ENCODE measurements around the gene DRAM2. TPM values are rescaled to one million over a fixed set of nuclear protein-coding genes. Genes with fewer than 3 reads are reported as not detected.

DRAM2 gene
- total RNA-seq, 4 donors from 2014 or later, result 33.5 to 58.9 (median 37.4) TPM

DNA sequence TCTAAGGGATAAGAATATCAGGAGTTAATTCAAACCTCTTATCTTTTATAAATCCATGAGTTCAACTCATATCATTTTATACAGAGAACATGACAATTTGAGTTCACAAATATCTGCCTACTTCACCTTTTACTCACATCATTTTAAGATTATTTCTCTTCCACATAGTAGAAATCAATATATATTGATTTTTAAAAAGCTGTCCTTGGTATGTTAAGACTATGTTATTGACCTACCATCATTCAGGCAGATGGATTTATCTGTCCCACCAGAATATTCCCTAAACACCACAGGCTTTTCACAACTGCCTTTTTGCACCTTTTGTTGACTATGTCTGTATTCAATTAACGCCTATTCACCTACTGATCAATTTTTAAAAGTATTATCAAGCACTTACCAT lies 13.5 kb downstream of the DRAM2 start:
- Histone ChIP-seq H3K9me3 (no peaks in the 10 kb centered on the region), H3K4me3 (no peak overlapping the region), H3K36me3 (peaks cover 0 to 88% of the 10 kb centered on the region in 2 donors), H3K27ac (no peak overlapping the region), H3K27me3 (no peaks in the 10 kb centered on the region), H3K4me1 (no peaks in the 10 kb centered on the region)
- 85 to 100% methylated on average over 1 of the region's 1 CpG for WGBS, 2 donors (ENCODE audit: low coverage in 1 of 2)
- ATAC-seq, result no peak
- no peak for TF ChIP-seq POLR2AphosphoS5 (IDR thresholded peaks at IDR 0.05)
- TF ChIP-seq POLR2A (IDR thresholded peaks at IDR 0.05), result no peak
- TF ChIP-seq, protein P1, sequence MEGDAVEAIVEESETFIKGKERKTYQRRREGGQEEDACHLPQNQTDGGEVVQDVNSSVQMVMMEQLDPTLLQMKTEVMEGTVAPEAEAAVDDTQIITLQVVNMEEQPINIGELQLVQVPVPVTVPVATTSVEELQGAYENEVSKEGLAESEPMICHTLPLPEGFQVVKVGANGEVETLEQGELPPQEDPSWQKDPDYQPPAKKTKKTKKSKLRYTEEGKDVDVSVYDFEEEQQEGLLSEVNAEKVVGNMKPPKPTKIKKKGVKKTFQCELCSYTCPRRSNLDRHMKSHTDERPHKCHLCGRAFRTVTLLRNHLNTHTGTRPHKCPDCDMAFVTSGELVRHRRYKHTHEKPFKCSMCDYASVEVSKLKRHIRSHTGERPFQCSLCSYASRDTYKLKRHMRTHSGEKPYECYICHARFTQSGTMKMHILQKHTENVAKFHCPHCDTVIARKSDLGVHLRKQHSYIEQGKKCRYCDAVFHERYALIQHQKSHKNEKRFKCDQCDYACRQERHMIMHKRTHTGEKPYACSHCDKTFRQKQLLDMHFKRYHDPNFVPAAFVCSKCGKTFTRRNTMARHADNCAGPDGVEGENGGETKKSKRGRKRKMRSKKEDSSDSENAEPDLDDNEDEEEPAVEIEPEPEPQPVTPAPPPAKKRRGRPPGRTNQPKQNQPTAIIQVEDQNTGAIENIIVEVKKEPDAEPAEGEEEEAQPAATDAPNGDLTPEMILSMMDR (IDR thresholded peaks at IDR 0.05), result no peak
- TF ChIP-seq EP300 (IDR thresholded peaks at IDR 0.05), result no peak

DNA sequence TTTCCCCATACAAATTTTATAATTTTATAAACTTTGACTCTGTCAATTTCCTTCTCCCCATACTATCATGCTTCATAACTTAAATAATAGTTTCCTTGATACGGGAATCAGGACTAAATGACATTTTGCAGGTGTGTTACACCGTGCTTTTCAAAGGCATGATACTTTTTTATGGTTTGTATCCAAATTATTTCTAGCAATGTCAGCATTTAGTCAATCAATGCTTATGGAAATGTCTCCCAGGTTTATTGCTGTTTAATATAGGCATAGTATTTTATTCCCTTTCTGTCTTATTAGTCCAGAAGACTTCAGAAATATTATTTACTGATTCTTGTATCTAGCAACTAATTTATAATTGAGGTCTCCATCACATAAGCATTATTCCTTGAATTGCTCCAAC lies 23.4 kb downstream of the DRAM2 start:
- ATAC-seq, result no peak
- 91 to 100% methylated on average over 2 of the region's 2 CpGs for WGBS, 2 donors (ENCODE audit: low coverage in 1 of 2)
- Histone ChIP-seq H3K9me3 (no peaks in the 10 kb centered on the region), H3K4me3 (no peak overlapping the region), H3K4me1 (no peaks in the 10 kb centered on the region), H3K36me3 (peaks cover 0 to 74% of the 10 kb centered on the region in 2 donors), H3K27ac (no peak overlapping the region), H3K27me3 (no peaks in the 10 kb centered on the region)
- no peak for TF ChIP-seq EP300 (IDR thresholded peaks at IDR 0.05)
- no peak for TF ChIP-seq POLR2AphosphoS5 (IDR thresholded peaks at IDR 0.05)
- TF ChIP-seq, protein P1 (IDR thresholded peaks at IDR 0.05), result no peak
- TF ChIP-seq POLR2A (IDR thresholded peaks at IDR 0.05), result no peak

DNA sequence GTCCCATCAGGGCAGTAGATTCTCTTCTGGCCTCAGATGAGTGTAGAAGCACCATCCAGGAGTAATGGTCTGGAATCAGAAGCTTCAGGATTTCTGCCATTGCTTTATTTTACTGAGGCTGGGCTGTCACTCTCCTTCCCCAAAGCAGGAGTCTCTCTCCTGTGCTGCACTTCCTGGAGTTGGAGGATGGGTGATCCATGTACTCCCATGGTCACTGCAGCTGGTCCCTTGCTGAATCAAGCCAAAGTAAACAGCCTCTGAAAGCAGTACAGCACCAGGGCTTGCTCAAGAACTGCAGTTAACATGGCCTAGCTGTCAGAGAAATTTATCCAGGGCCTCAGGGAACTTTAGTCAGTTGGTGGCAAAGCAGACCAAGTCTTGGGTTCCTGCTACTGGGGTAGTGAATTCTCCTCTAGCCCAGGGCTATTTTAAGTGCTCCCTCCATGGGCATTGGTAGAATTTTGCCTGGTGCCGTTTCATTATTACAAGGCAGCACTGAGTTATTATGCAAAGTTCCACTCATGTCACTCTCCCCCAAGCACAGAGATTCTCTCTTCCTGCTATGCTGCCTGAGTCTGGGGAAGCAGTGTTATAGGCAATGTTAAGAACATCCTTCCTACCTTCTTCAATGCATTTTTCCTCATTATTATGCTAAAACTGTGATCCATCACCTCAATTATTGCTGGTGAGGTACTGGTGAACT lies 29.5 kb downstream of the DRAM2 start:
- peaks cover 0 to 20% of the 10 kb centered on the region in 2 donors for H3K36me3 ChIP-seq
- TF ChIP-seq POLR2AphosphoS5 (IDR thresholded peaks at IDR 0.05) (no peak), EP300 (IDR thresholded peaks at IDR 0.05) (no peak), POLR2A (IDR thresholded peaks at IDR 0.05) (no peak)
- TF ChIP-seq, protein P1 (IDR thresholded peaks at IDR 0.05), result no peak
- H3K27me3 ChIP-seq, result no peaks in the 10 kb centered on the region
- ATAC-seq, result no peak
- H3K4me1 ChIP-seq, result no peaks in the 10 kb centered on the region
- H3K4me3 ChIP-seq, result no peak overlapping the region
- H3K27ac ChIP-seq, result no peak overlapping the region
- peaks cover 0 to 6% (median 0%) of the 10 kb centered on the region in 3 donors for H3K9me3 ChIP-seq
- WGBS, 2 donors (ENCODE audit: low coverage in 1 of 2), result 100% methylated on average over 1 of the region's 1 CpG; no CpG with 5 or more reads in 1 of the 2 donors

DNA sequence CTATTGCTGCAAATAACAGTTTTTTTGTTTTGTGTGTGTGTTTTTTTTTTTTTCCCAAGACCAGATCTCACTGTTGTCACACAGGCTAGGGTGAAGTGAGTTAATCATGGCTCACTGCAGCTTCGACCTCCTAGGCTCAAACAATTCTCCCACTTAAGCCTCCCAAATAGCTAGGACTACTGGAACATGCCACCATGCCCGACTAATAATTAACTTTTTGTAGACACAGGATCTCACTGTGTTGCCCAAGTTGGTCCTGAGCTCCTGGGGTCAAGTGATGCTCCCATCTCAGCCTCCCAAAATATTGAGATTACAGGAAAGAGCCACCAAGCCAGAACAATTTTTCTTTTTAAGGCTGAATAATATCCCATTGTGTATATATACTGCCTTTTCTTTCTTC lies 34.9 kb downstream of the DRAM2 start:
- Histone ChIP-seq H3K9me3 (peaks cover 0 to 27% (median 0%) of the 10 kb centered on the region in 3 donors), H3K27me3 (no peaks in the 10 kb centered on the region), H3K27ac (no peak overlapping the region), H3K4me1 (no peaks in the 10 kb centered on the region), H3K36me3 (no peaks in the 10 kb centered on the region), H3K4me3 (no peak overlapping the region)
- TF ChIP-seq POLR2AphosphoS5 (IDR thresholded peaks at IDR 0.05), result no peak
- TF ChIP-seq, protein P1 (IDR thresholded peaks at IDR 0.05), result no peak
- TF ChIP-seq EP300 (IDR thresholded peaks at IDR 0.05), result no peak
- TF ChIP-seq POLR2A (IDR thresholded peaks at IDR 0.05), result no peak
- no peak for ATAC-seq
- 60 to 95% methylated on average over 1 to 2 of the region's 2 CpGs for WGBS, 2 donors (ENCODE audit: low coverage in 1 of 2)

All from gastroesophageal sphincter (tissue), 4 donors.